ENCODE results near the gene ELMO3.
A peak's percentile ranks its signal among the peaks of the same experiment; 100 is the strongest.

ELMO3 gene

DNA sequence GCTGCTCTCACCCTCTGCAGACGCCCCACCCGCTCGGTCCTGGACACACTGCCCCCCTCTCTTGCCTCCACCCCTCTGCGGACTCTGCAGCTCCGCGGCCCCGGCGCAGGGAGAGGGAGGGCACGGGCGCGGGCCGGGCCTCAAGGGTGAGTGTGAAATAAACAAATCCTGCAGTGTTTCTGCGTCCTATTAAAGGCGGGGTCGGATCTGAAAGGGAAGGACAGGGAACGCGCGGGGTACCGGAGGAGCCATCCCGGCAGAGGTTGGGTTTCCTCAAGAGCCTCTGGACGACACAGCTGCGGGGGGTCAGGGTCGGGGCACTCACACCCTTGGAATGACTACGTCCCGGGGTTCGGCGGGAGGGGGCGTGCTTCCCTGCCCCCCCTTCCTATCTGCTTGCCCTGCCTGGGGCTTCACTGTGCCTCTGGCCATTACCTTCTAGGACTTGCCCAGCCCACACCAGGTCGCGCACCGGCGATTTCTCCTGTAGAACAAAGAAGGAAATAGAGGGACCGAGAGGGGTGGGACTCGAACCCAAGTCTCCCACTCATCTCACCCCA lies 34.9 kb upstream of the ELMO3 start:
- DNase-seq (ENCODE audit: low read depth), result no peak

- DNase-seq (ENCODE audit: low read depth), result no peak
Measured at GRCh38 chr16:67164599-67165061, 34.3 kb upstream of the ELMO3 start, which contains the start of gene HSF4. Gene HSF4 (plus strand): TSS chr16:67164745. CDS start chr16:67164812, 67 bp downstream.

GRCh38 chr16:67165121-67166078 lies 33.5 kb upstream of the ELMO3 start:
- no peak for DNase-seq (ENCODE audit: low read depth)

- no peak for DNase-seq (ENCODE audit: low read depth)
Measured at GRCh38 chr16:67166110-67166547, 32.8 kb upstream of the ELMO3 start.

DNA sequence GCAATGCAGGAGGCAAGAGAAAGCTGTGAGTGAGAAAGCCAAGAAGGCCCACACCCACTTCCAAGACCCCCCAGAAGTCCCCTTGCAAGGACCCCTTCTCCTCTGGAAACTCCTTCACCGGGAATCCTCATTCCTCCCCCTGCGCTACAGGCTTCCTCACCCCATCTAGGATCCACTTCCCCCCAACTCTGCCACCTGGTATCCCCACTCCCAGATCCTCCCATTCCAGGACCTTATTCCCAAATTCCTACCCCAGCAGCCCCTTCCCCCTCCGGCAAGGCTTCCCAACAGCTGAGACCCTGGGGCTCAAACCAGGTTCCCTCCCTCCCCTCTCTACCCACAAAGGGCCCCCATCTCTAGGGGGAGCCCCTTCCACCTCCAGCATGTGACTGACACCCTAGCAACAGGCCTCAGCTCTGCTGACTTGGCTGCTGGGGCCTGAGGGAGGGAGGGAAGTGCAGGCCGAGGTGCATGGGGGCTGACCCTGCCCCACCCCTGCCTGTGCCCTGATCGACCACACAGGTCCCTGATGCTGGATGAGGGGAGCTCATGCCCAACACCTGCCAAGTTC lies 32.2 kb upstream of the ELMO3 start:
- no peak for DNase-seq (ENCODE audit: low read depth)

DNA sequence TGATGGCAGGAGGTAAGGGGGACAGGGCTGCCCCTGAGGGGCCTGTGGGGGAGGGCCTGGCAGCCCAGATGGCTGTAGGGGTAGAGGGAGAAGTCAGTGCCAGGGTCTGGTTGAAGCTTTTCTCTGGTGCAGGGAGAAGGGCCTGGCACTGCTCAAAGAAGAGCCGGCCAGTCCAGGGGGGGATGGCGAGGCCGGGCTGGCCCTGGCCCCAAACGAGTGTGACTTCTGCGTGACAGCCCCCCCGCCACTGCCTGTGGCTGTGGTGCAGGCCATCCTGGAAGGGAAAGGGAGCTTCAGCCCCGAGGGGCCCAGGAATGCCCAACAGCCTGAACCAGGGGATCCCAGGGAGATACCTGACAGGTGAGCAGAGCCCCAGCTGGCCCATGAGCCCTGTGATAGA lies 31.3 kb upstream of the ELMO3 start:
- no peak for DNase-seq (ENCODE audit: low read depth)

- no peak for DNase-seq (ENCODE audit: low read depth)
Measured at GRCh38 chr16:67169011-67169451, 29.9 kb upstream of the ELMO3 start.

GRCh38 chr16:67169642-67170167 lies 29.2 kb upstream of the ELMO3 start:
- no peak for DNase-seq (ENCODE audit: low read depth)

DNA sequence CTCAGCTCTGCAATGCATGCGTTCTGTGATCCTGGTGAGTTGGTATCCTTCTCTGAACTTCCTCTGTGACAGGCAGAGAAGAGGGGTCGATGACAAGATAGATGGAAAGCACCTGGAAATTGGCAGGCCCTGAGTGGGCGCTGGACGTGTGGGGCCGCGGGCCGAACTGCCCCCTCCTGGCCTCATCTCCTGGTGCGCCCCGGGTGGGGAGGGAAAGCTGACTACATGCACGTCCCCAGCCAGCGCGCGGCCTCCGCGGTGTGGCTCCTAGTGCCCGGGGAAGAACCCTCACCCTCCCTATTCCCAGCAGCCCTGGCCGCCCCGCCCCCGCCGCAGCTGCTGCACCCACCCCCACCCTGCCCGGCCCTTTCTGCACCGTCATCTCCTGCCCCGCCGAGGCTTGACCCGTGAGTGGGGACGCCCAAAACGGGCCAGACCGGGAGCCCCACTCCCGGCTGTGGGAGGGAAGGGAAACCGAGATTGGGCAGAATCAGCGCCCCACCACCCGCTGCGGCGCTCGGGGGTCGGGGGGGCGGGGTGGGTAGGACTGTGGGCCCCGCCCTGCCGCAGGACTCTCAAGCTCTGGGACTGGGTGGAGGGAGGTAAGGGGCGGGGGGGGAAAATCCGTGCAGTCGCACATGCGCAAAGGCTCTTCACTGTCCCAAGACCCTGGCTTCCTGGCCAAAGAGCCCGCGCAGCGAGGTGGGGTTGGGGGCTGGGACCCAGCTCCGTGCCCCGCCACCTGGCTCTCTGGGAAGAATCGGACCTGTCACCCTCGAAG lies 28.6 kb upstream of the ELMO3 start, which contains the start of gene NOL3:
NOL3 (plus strand) TSS at position 371 of the 781 bp plus-strand sequence.
- peak; percentile 41 for DNase-seq (ENCODE audit: low read depth)

DNA sequence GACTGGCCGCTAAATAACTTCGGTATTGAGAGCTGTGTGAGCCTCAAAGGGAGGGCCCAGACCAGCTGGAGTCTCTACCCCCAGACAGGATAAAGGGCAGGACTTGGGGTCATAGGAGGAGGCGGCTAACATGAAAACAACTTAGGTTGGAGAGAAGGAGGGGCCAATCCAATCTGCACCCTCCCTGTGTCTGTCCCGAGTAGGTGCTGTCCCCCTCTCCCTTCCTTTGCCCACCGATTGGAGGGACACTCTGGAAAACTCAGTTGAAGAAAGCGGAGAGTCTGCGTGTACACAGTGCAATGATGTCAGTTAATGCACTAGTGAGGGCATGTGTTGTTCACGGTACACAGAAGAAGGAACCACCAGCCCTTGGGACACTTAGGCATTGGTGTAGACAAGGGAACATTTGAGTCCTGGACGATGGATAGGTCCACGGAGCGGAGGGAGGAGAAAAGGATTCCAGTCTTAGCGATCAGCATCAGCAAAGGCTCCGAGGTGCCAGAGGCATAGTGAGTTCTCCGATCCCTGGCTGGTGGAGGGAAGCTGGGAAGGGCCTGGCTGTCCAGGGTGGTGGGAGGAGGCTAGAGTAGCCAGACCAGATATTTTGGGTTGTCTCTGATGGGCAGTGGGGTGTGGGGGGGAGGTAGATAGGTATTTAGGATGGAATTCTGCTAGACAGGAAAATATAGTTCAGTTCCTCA lies 27.8 kb upstream of the ELMO3 start:
- DNase-seq (ENCODE audit: low read depth), result no peak

DNA sequence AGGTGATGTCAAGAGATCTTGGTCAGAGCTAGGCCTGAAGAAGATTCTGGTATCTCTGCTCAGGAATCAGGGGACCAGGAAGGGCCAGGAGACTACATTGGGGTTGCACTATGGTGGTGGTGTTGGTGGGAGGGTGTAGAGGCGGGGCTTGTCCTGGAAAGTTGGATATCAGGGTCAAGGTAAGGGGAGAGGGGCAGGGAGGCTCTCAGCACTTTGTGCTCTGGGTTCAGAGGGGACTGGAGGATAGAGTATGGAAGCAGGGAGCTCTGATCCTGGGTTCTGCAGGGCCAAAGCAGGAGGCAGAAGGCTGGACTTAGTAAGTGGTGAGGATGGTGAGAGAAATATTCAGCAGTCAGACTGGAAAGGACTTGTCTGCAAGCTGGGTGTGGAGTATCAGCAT lies 25.6 kb upstream of the ELMO3 start:
- DNase-seq (ENCODE audit: low read depth), result no peak

- DNase-seq (ENCODE audit: low read depth), result peak; percentile 50
Measured at GRCh38 chr16:67173808-67174705, 24.9 kb upstream of the ELMO3 start.

DNA sequence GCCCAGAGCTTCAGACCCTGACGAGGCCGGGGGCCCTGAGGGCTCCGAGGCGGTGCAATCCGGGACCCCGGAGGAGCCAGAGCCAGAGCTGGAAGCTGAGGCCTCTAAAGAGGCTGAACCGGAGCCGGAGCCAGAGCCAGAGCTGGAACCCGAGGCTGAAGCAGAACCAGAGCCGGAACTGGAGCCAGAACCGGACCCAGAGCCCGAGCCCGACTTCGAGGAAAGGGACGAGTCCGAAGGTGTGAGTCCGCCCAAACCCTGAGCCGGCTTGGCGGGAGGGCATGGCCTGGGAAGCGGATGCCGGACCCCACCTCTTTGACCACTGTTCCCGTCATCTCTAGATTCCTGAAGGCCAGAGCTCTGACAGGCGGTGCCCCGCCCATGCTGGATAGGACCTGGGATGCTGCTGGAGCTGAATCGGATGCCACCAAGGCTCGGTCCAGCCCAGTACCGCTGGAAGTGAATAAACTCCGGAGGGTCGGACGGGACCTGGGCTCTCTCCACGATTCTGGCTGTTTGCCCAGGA lies 24.2 kb upstream of the ELMO3 start:
- no peak for DNase-seq (ENCODE audit: low read depth)

- DNase-seq (ENCODE audit: low read depth), result no peak
Measured at GRCh38 chr16:67176662-67177061, 22.3 kb upstream of the ELMO3 start.

GRCh38 chr16:67177743-67178699 lies 20.9 kb upstream of the ELMO3 start:
- DNase-seq (ENCODE audit: low read depth), result no peak

DNA sequence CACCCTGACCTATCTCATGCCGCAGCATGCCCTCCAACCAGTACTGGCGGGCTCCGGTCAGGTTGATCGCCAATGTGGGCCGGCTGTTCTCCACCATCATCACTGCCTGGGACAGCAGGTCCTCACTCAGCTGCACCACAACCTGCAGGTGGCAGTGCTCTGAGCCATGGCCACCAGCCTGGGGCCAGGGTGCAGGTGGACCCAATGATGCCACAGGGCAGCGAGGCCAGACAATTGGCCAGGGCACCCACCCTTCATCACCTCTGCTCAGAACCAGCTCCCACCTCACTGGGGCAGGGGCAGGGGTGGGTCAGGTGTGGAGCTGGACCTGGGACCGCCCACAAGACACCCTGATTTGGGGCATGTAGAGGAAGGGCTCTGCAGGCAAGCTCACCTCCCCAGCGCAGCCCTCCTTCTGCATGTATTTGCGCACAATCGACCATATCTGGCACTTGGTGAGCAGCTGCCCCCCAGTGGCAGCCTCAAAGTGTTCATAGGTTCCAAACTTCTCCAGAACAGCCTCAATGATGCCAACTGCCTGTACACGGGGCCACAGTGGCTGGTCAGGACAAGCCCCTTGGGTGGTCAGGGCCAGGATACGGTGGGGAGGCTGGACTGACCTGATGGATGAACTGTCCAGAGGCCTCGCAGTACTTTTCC lies 19.4 kb upstream of the ELMO3 start:
- no peak for DNase-seq (ENCODE audit: low read depth)

DNA sequence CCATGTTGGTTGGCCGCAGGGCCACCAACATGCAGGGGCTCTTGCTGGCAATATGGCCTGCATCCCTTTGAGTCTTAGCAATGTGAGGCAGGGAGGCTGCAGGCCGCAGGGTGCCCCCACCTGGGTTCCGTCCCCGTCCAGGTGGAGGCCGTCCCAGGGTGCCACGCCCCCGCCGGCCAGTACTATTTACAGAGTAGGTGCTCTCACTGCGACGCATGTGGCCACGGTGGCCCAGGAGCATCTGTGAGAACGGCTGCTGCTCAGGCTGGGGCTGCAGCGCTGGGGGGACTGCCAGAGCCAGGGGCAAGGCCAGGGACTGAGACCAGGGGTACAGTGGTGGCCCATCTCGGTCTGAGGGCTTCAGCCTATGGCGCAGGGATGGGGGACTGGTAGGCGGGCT lies 18.8 kb upstream of the ELMO3 start:
- DNase-seq (ENCODE audit: low read depth), result no peak

GRCh38 chr16:67181346-67181745 lies 17.6 kb upstream of the ELMO3 start:
- peak; percentile 77 for DNase-seq (ENCODE audit: low read depth)

Measured in GM04504 (cell line).